GM12873 (cell line): ENCODE results near the gene OGFR.

ENCODE experiments used
- TF ChIP-seq, protein P1 (sequence below): IDR thresholded peaks from 2 replicates; pipeline ENCODE4 v1.5.1; 2012; ENCODE audit warnings: low read depth, mild to moderate bottlenecking, moderate library complexity, low read length, control low read depth; ENCODE audit not compliant: insufficient read depth; ENCODE audit errors: missing control alignments

OGFR gene

DNA sequence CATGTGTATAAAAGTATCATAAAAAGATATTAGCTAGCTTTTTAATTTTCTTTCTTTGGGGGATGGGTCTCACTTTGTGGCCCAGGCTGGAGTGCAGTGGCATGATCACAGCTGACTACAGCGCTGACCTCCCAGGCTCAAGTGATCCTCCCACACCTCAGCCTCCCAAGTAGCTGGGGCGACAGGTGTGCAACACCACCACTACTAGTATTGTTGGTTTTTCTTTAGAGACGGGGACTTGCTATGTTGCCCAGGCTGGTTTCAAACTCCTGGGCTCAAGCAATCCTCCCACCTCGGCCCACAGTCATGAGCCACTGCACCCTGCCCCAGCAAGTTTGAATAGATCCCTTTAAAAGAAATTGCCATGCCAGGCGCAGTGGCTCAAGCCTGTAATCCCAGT is 50.5 kb downstream of the OGFR start:
- TF ChIP-seq, protein P1, sequence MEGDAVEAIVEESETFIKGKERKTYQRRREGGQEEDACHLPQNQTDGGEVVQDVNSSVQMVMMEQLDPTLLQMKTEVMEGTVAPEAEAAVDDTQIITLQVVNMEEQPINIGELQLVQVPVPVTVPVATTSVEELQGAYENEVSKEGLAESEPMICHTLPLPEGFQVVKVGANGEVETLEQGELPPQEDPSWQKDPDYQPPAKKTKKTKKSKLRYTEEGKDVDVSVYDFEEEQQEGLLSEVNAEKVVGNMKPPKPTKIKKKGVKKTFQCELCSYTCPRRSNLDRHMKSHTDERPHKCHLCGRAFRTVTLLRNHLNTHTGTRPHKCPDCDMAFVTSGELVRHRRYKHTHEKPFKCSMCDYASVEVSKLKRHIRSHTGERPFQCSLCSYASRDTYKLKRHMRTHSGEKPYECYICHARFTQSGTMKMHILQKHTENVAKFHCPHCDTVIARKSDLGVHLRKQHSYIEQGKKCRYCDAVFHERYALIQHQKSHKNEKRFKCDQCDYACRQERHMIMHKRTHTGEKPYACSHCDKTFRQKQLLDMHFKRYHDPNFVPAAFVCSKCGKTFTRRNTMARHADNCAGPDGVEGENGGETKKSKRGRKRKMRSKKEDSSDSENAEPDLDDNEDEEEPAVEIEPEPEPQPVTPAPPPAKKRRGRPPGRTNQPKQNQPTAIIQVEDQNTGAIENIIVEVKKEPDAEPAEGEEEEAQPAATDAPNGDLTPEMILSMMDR, result no peak

DNA sequence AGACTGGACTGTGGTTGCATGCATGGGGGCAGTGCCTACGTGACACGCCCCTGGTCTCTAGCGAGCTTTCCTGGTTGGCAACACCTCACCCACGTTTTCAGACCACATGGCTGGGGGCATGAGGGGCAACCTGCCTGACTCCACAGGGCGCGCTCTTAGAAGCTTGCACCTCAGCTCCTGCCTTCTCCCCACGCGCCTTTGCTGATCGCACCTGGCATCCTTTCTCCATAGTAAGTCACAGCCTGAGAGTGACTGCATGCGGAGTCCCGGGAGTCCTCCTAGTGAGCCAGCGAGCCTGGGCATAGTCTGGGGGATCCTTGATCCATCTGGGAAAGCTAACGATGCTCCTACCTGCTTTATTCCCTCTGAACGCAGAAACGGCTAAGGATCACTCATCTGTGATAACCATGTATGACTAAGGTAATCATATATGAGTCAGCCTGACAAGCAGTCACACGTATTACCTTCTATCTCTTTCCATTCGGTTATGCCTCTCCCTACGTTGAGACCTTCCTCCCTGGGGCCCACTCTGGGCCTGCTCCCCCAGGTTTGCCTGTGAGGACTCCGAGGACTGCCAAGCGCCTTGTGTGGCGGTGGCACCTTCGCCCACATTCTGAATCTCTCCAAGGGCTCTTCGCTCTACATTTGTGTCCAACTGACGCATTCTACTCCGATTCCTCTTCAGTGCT is 52.4 kb downstream of the OGFR start:
- TF ChIP-seq, protein P1, result no peak

DNA sequence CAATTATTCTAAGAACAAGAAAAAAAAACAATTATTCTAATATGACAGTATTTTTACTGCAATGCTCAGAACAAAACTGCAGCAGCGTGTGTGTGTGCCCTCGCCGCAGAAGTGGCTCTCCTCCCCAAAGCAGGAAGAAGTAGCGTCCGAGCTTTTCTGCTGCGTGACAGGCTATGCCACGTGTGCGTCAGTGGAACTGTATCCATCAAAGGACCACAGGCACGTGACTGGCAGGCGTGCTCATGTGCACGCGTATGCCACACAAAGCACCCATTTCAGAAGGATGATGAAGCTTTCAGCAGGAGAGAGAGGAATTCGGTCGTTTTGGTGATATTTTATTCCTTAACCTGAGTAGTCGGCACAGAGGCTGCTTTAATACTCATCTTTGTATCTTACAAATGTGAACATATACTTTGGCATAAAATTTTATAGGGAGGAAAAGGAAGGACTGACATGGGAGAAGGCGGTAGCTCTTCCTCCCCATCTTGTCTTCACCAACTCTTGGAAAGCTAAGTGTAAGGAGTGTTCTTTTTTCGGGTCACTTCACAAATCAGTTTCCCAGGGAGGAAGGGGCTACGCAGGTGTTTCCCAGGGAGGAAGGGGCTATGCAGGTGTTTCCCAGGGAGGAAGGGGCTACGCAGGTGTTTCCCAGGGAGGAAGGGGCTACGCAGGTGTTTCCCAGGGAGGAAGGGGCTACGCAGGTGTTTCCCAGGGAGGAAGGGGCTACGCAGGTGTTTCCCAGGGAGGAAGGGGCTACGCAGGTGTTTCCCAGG is 53.6 kb downstream of the OGFR start:
- TF ChIP-seq, protein P1, result no peak

DNA sequence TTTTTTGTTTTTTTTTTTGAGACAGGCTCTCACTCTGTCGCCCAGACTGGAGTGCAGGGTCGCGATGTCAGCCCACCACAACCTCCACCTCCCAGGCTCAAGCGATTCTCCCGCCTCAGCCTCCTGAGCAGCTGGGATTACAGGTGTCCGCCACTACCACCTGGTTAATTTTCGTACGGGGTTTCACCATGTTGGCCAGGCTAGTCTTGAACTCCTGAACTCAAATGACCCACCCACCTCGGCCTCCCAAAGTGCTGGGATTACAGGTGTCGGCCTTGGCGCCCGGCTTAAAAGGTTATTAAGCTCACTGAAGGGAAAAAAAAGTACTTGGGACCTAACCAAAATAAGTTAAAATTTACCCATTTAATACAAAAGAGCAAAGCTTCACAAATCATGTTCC is 55.1 kb downstream of the OGFR start:
- TF ChIP-seq, protein P1, result no peak

DNA sequence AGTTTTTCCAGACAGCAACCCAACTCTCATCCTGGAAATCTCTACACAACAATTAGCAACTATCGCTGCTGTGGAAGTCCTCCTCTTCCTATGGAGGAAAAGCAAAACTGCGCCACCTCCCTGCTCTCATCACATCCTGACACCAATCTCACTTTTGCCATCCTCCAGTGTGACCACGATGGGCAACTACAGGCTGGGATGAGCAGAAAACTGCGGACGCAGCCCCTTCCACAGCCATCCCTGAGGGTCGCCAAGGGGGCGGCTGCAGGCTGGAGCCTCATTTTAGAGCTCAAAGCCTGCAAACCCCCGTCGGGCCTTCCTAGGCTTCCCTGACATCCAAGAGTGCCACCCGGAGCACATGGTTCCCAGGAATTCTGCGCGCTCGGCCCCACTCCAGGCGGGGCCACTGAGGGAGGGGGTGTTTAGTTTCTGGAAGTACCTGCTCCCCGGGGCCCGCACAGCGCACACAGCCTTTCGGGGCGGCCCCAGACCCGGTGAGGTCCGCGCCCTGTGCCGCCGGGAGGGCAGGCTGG is 55.8 kb downstream of the OGFR start:
- TF ChIP-seq, protein P1, result no peak

DNA sequence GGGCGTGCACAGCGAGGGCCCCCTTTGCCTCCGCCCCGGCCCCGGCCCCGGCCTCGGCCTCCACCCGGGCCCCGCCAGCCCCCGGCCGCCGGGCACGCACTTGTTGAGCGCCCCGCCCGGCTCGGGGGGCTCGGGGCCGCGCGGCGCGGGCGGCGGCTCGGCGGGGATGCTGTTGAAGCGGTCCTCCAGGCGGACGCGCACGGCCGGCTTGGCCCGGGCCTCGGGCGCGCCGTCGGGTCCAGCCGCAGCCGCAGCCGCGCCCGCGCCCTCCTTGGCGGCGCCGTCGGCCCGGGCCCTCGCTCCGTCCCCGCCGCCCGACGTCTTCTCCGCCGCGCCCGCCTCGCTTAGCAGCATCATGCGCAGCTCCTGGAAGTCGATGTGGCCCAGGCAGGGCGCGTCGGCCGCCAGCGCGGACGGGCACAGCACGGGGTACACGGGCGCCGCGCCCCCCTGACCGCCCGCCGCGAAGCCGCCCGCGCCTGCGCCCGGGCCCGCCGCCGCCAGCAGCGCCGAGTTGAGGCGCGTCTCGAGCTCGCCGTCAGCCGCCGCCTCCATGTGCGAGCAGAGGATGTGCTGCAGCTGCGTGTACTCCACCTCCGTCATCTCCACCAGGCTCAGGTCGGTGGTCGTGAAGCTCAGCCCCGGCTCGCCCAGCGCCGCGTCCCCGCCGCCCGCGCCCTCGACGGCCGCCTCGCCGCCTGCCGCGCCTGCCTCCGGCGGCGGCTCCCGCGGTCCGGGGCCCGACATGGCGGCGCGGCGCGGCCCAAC is 56.5 kb downstream of the OGFR start:
- TF ChIP-seq, protein P1, result no peak
